SK-N-MC (cell line): Measurements from ENCODE around the gene FOXO6.

Experiments used
- EZH2 ChIP-seq: fragments of 200-600 bp; sonication (generic); IDR thresholded peaks from one replicate; pipeline ENCODE4 v1.6.1; 2017; ENCODE audit warnings: antibody characterized with exemption
- POLR2AphosphoS5 ChIP-seq: IDR thresholded peaks from 2 replicates; pipeline ENCODE4 v1.6.1; 2012; ENCODE audit warnings: mild to moderate bottlenecking, low read depth, low read length, borderline replicate concordance

DNA sequence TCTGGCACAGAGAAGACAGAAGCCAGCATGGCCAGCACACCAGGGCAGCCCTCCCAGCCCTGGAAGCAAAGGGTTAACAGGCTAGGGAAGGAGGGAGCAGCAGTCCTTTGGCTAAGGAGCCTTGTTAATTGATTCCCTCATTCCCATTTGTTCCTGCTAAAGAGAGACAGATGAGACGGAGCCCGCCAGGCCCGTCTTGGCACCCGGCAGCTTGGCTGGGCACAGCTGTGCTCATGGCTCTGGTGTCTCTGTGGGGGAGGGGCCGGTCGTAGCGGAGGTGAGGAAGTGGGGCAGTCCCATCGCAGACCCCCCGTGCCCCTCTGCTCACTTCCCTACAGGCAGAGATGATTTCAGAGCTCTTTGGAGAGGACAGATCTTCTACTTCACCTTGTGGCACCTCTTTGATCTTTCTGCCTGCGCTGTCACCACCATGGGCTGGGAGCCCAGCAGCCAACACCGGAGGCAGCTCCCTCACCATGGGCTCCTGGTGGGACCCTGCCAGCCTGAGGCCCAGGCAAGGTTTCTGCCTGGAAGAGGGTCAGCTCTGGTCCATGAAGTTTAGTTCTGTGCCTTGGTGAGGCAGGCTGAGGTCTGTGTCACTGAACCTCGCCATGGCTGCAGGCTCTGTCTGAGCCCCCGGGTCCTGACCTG lies 38.0 kb downstream of the FOXO6 start:
- no peak for TF ChIP-seq EZH2
- TF ChIP-seq POLR2AphosphoS5, result no peak
